Muscle of arm (tissue), 14 donors: Measurements from ENCODE around the gene ZNF568. TPM values are rescaled to one million over a fixed set of nuclear protein-coding genes. Genes with fewer than 3 reads are reported as not detected.

Experiments used
- DNase-seq: peaks from one replicate; pipeline ENCODE4 v3.0.0-alpha.2; 2013
- long read RNA-seq, 11 donors: transcript quantifications; one replicate each; lab custom pipeline, GENCODE V29; 2026
- polyA plus RNA-seq, 12 donors: library from polyadenylated mRNA; unstranded; fragments of 120-200 nt; gene quantifications; one replicate each; pipeline ENCODE4 v1.2.1, GENCODE V29; 2013; ENCODE audit not compliant: insufficient read length in 12 of 12

The ZNF568 gene
- 10 to 100 TPM in 11 of 12 donors, not detected in 1; 23.1 to 56.4 (median 43.1) TPM for polyA plus RNA-seq
- long read RNA-seq, donor 1, partial matches to known transcripts = 0 of 4 reads
- long read RNA-seq, donor 1, other reads (novel, unspliced or antisense) = 0 of 4 reads
- long read RNA-seq, donor 2, partial matches to known transcripts = 0 of 7 reads
- long read RNA-seq, donor 2, other reads (novel, unspliced or antisense) = 0 of 7 reads
- long read RNA-seq, donor 3, partial matches to known transcripts = 0 of 3 reads
- long read RNA-seq, donor 3, other reads (novel, unspliced or antisense) = 0 of 3 reads
- long read RNA-seq, donor 4, partial matches to known transcripts = 0 of 3 reads
- long read RNA-seq, donor 4, other reads (novel, unspliced or antisense) = 0 of 3 reads
- long read RNA-seq, donor 5, transcript ZNF568-204 (5 exons, 1,725 nt) = major isoform, 5 of 10 reads
- long read RNA-seq, donor 5, transcript ZNF568-208 (3 exons, 1,902 nt) = major isoform, 5 of 10 reads
- long read RNA-seq, donor 5, partial matches to known transcripts = 0 of 10 reads
- long read RNA-seq, donor 5, other reads (novel, unspliced or antisense) = 0 of 10 reads
- long read RNA-seq, donor 6, partial matches to known transcripts = 0 of 4 reads
- long read RNA-seq, donor 6, other reads (novel, unspliced or antisense) = 0 of 4 reads
- long read RNA-seq, donor 7, partial matches to known transcripts = 0 of 4 reads
- long read RNA-seq, donor 7, other reads (novel, unspliced or antisense) = 0 of 4 reads
- long read RNA-seq, donor 8, transcript ZNF568-208 (3 exons, 1,902 nt) = major isoform, 6 of 12 reads
- long read RNA-seq, donor 8, partial matches to known transcripts = 0 of 12 reads
- long read RNA-seq, donor 8, other reads (novel, unspliced or antisense) = 0 of 12 reads
- long read RNA-seq, donor 9, partial matches to known transcripts = 0 of 3 reads
- long read RNA-seq, donor 9, other reads (novel, unspliced or antisense) = 0 of 3 reads
- long read RNA-seq, donor 10, transcript ZNF568-208 (3 exons, 1,902 nt) = major isoform, 6 of 13 reads
- long read RNA-seq, donor 10, partial matches to known transcripts = 0 of 13 reads
- long read RNA-seq, donor 10, other reads (novel, unspliced or antisense) = 0 of 13 reads
- long read RNA-seq, donor 11, transcript ZNF568-208 (3 exons, 1,902 nt) = major isoform, 6 of 7 reads
- long read RNA-seq, donor 11, partial matches to known transcripts = 0 of 7 reads
- long read RNA-seq, donor 11, other reads (novel, unspliced or antisense) = 0 of 7 reads

- DNase-seq = peak; percentile 91
Observed at GRCh38 chr19:36915992-36916830, at the start of gene ZNF568, which contains the start of gene ZNF829. TSS of gene ZNF568 (plus strand) at chr19:36916332. CDS start at chr19:36922771, 6,439 bp downstream. TSS of gene ZNF829 (minus strand) at chr19:36916291. CDS start at chr19:36915167, 1,124 bp downstream.

GRCh38 chr19:36876993-36877938 is 38.9 kb upstream of the ZNF568 start:
- no peak for DNase-seq

- no peak for DNase-seq
Observed at GRCh38 chr19:36891768-36892357, 24.3 kb upstream of the ZNF568 start.

- DNase-seq = no peak
Observed at GRCh38 chr19:36894849-36895383, 21.2 kb upstream of the ZNF568 start.

- no peak for DNase-seq
Observed at GRCh38 chr19:36898422-36898821, 17.7 kb upstream of the ZNF568 start.

- DNase-seq = peak; percentile 29
Observed at GRCh38 chr19:36916991-36917390, 859 bp downstream of the ZNF568 start.

- DNase-seq = no peak
Observed at GRCh38 chr19:36918090-36918489, 2.0 kb downstream of the ZNF568 start.

GRCh38 chr19:36931684-36932083 is 15.6 kb downstream of the ZNF568 start:
- no peak for DNase-seq

- no peak for DNase-seq
Observed at GRCh38 chr19:36939153-36939552, 23.0 kb downstream of the ZNF568 start.

GRCh38 chr19:36950335-36951119 is 34.4 kb downstream of the ZNF568 start:
- DNase-seq = no peak

- no peak for DNase-seq
Observed at GRCh38 chr19:36962346-36962745, 46.2 kb downstream of the ZNF568 start.

GRCh38 chr19:36963280-36963679 is 47.1 kb downstream of the ZNF568 start:
- peak; percentile 52 for DNase-seq

GRCh38 chr19:36972571-36972970 is 56.4 kb downstream of the ZNF568 start:
- DNase-seq = no peak

GRCh38 chr19:36973021-36973843 is 57.1 kb downstream of the ZNF568 start:
- peak; percentile 79 for DNase-seq

GRCh38 chr19:36973844-36974195 is 57.7 kb downstream of the ZNF568 start:
- DNase-seq = no peak

- DNase-seq = no peak
Observed at GRCh38 chr19:36986131-36986530, 70.0 kb downstream of the ZNF568 start.

- no peak for DNase-seq
Observed at GRCh38 chr19:36986601-36987000, 70.5 kb downstream of the ZNF568 start.
